Loucy (cell line): ENCODE data around the gene ADAM22.

Experiments
- H2AFZ ChIP-seq: fragments of 200-600 bp; sonication (generic); 2 replicates; pipeline ENCODE4 v1.6.0; 2016; ENCODE audit warnings: antibody characterized with exemption, mild to moderate bottlenecking, low read length, moderate library complexity
- H3F3A ChIP-seq: fragments of 200-600 bp; 2 replicates; pipeline ENCODE4 v1.6.0; 2016; ENCODE audit warnings: antibody characterized with exemption, low read depth, mild to moderate bottlenecking
- H3K27me3 ChIP-seq: fragments of 200-600 bp; sonication (generic); 2 replicates; pipeline ENCODE4 v1.6.1; 2014; ENCODE audit warnings: low read length, mild to moderate bottlenecking; ENCODE audit not compliant: insufficient read depth, poor library complexity, severe bottlenecking
- H3K36me3 ChIP-seq: fragments of 200-600 bp; sonication (generic); 2 replicates; pipeline ENCODE4 v1.6.1; 2016; ENCODE audit warnings: low read length; ENCODE audit not compliant: insufficient read depth
- H3K4me1 ChIP-seq: fragments of 200-600 bp; sonication (generic); 2 replicates; pipeline ENCODE4 v1.5.1; 2014; ENCODE audit warnings: low read length, mild to moderate bottlenecking; ENCODE audit not compliant: insufficient read depth, poor library complexity, severe bottlenecking
- H3K4me2 ChIP-seq: fragments of 200-600 bp; sonication (generic); 2 replicates; pipeline ENCODE4 v1.6.0; 2014; ENCODE audit warnings: antibody characterized with exemption, low read length, low read depth, mild to moderate bottlenecking; ENCODE audit not compliant: poor library complexity, severe bottlenecking
- H3K4me3 ChIP-seq: fragments of 200-600 bp; sonication (generic); 2 replicates; pipeline ENCODE4 v1.5.1; 2014; ENCODE audit warnings: low read length, mild to moderate bottlenecking, mixed read lengths; ENCODE audit not compliant: poor library complexity, severe bottlenecking
- H3K79me2 ChIP-seq: fragments of 200-600 bp; sonication (generic); 2 replicates; pipeline ENCODE4 v1.6.1; 2014; ENCODE audit warnings: low read length; ENCODE audit not compliant: insufficient read depth
- H3K9ac ChIP-seq: fragments of 200-600 bp; sonication (generic); 2 replicates; pipeline ENCODE4 v1.6.0; 2014; ENCODE audit warnings: mild to moderate bottlenecking, low read depth, low read length, moderate library complexity; ENCODE audit not compliant: poor library complexity, severe bottlenecking
- H3K9me2 ChIP-seq: fragments of 200-600 bp; sonication (generic); replicated peaks from 2 replicates; pipeline ENCODE4 v1.6.1; 2016; ENCODE audit warnings: low read depth, low read length, mixed read lengths
- H3K9me3 ChIP-seq: fragments of 200-600 bp; sonication (generic); 2 replicates; pipeline ENCODE4 v1.6.1; 2014; ENCODE audit warnings: mild to moderate bottlenecking, antibody characterized with exemption, low read length, low read depth; ENCODE audit not compliant: insufficient read depth
- H4K20me1 ChIP-seq: fragments of 200-600 bp; sonication (generic); 2 replicates; pipeline ENCODE4 v1.6.0; 2014; ENCODE audit warnings: antibody characterized with exemption, low read length, mild to moderate bottlenecking; ENCODE audit not compliant: insufficient read depth, poor library complexity, severe bottlenecking
- CTCF ChIP-seq: fragments of 200-600 bp; sonication (generic); conservative IDR thresholded peaks from 2 replicates; pipeline ENCODE4 v1.5.1; 2014; ENCODE audit warnings: mild to moderate bottlenecking, antibody characterized with exemption, low read length
- EZH2phosphoT487 ChIP-seq: fragments of 200-600 bp; IDR thresholded peaks from 2 replicates; pipeline ENCODE4 v1.6.1; 2018; ENCODE audit warnings: antibody characterized with exemption, mild to moderate bottlenecking, moderate library complexity, borderline replicate concordance

The ADAM22 gene

GRCh38 chr7:88034083-88034695 lies 100.1 kb downstream of the ADAM22 start:
- Histone ChIP-seq H3K9me2 (no peaks in the 10 kb centered on the region), H3F3A (no peaks in the 10 kb centered on the region), H3K79me2 (no peaks in the 10 kb centered on the region), H3K9me3 (peaks cover 28% of the 10 kb centered on the region; the same call in 1 of the 2 replicates), H3K4me3 (no peak overlapping the region), H3K27me3 (no peaks in the 10 kb centered on the region), H2AFZ (no peak overlapping the region), H4K20me1 (no peaks in the 10 kb centered on the region), H3K4me2 (no peak overlapping the region), H3K36me3 (0 out of 2 replicates have a peak, but pooled peaks cover 3% of the 10 kb centered on the region), H3K4me1 (no peaks in the 10 kb centered on the region), H3K9ac (no peak overlapping the region)
- TF ChIP-seq CTCF: no peak
- TF ChIP-seq EZH2phosphoT487: no peak

DNA sequence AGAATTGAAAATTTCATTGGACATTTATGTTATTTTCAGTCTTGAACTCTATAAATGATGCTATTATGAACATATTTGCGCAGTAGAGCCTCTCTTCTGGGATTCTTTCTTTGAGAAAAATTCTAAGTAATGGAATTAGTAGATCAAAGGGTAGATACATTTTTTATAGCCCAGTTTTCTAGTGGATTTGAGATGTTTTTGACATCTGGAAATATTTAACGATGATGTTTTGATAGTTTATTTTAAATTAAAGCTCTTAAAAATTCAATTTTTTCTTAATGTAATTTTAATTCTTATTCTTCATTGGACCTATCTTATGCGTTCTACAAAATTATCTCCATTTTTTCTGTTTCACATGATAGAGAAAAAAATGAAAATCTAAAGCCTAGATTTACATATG lies 103.0 kb downstream of the ADAM22 start:
- TF ChIP-seq EZH2phosphoT487 (no peak), CTCF (no peak)
- Histone ChIP-seq H3K9me3 (peaks cover 6% of the 10 kb centered on the region; the same call in 1 of the 2 replicates), H3K9me2 (no peaks in the 10 kb centered on the region), H2AFZ (no peak overlapping the region), H3K79me2 (no peaks in the 10 kb centered on the region), H3K4me1 (peaks cover 2% of the 10 kb centered on the region), H3K36me3 (no peaks in the 10 kb centered on the region), H3K27me3 (no peaks in the 10 kb centered on the region), H3F3A (no peaks in the 10 kb centered on the region), H4K20me1 (no peaks in the 10 kb centered on the region), H3K4me3 (no peak overlapping the region), H3K4me2 (no peak overlapping the region), H3K9ac (no peak overlapping the region)

- no peaks in the 10 kb centered on the region for H3K9me2 ChIP-seq
- no peaks in the 10 kb centered on the region for H3F3A ChIP-seq
- no peak overlapping the region for H3K4me3 ChIP-seq
- no peaks in the 10 kb centered on the region for H3K79me2 ChIP-seq
- no peaks in the 10 kb centered on the region for H3K9me3 ChIP-seq
- peaks cover 7% of the 10 kb centered on the region for H3K4me1 ChIP-seq
- no peaks in the 10 kb centered on the region for H3K36me3 ChIP-seq
- TF ChIP-seq CTCF: no peak
- TF ChIP-seq EZH2phosphoT487: no peak
- H3K4me2 ChIP-seq: no peak overlapping the region
- H4K20me1 ChIP-seq: no peaks in the 10 kb centered on the region
- no peak overlapping the region for H2AFZ ChIP-seq
- H3K9ac ChIP-seq: no peak overlapping the region
- no peaks in the 10 kb centered on the region for H3K27me3 ChIP-seq
Observed at GRCh38 chr7:88040694-88041093, 106.6 kb downstream of the ADAM22 start.
